Tibial nerve (tissue), 4 donors: Measurements from ENCODE around the gene MMP17. TPM values are rescaled to one million over a fixed set of nuclear protein-coding genes. Genes with fewer than 3 reads are reported as not detected.

Experiments
- small RNA-seq: library from RNA; depleted of rRNA; stranded (forward); fragments of <200 nt; gene quantifications from one replicate; pipeline ENCODE3, GENCODE V24; 2016
- total RNA-seq, 4 donors: library from RNA; depleted of rRNA; stranded (reverse); fragments of >200 nt; gene quantifications; one replicate each; pipeline ENCODE4 v1.1.0, GENCODE V29; 2016

MMP17 gene
- total RNA-seq, 4 donors from 2014 or later = 10.9 to 65.3 (median 32.6) TPM

Small RNA genes within 50 kb of the gene (small RNA-seq; reads per million reads assigned to genes)
- gene RNA5SP378 (not detected), gene RNU6-1017P (not detected)

Other genes with a start within 250 kb of the MMP17 start
- 10 to 100 TPM; 49.8 to 88.8 (median 71.3) TPM for gene SFSWAP, start 117.3 kb upstream of the MMP17 start, total RNA-seq
- 10 to 100 TPM; 19.9 to 52.2 (median 38.0) TPM for gene ULK1, start 66.2 kb downstream of the MMP17 start, total RNA-seq
- 10 to 100 TPM in 3 of 4 donors, 1 to 10 TPM in 1; 8.3 to 44.1 (median 15.6) TPM for gene PUS1, start 100.9 kb downstream of the MMP17 start, total RNA-seq
- 10 to 100 TPM; 27.8 to 41.4 (median 32.2) TPM for gene EP400, start 121.5 kb downstream of the MMP17 start, total RNA-seq